Heart right ventricle (tissue), 16 donors: ENCODE measurements around the gene WARS2. TPM values are rescaled to one million over a fixed set of nuclear protein-coding genes. Genes with fewer than 3 reads are reported as not detected.

Experiments
- ATAC-seq, 8 donors: fragments of 200-7000 bp; cut with Tn5 transposase; one replicate each; pipeline ENCODE4 v1.9.1; 2020; ENCODE audit warnings: mild to moderate bottlenecking in 8 of 8, moderate library complexity in 8 of 8, moderate number of reproducible peaks in 1 of 8
- DNase-seq, 2 donors: peaks; one replicate each; pipeline ENCODE4 v3.0.0-alpha.2; 2020
- H3K27ac ChIP-seq, 10 donors: fragments of 200-600 bp; sonication (generic) in 2 of 10; one replicate each; pipeline versions ENCODE4 v1.5.0 to v1.8.0; 2020 to 2022; ENCODE audit warnings: mild to moderate bottlenecking in 3 of 10
- H3K27me3 ChIP-seq, 7 donors: fragments of 200-600 bp; one replicate each; pipeline ENCODE4 v1.8.0; 2021 to 2022; ENCODE audit warnings: mild to moderate bottlenecking in 2 of 7
- H3K36me3 ChIP-seq, 9 donors: fragments of 200-600 bp; sonication (generic) in 1 of 9; one replicate each; pipeline versions ENCODE4 v1.5.0 to v1.8.0; 2020 to 2022; ENCODE audit warnings: mild to moderate bottlenecking in 2 of 9
- H3K4me1 ChIP-seq, 9 donors: fragments of 200-600 bp; sonication (generic) in 1 of 9; one replicate each; pipeline versions ENCODE4 v1.5.0 to v1.8.0; 2020 to 2022; ENCODE audit warnings: mild to moderate bottlenecking in 4 of 9
- H3K4me3 ChIP-seq, 10 donors: fragments of 200-600 bp; sonication (generic) in 2 of 10; one replicate each; pipeline versions ENCODE4 v1.5.0 to v1.8.0; 2020 to 2022; ENCODE audit warnings: mild to moderate bottlenecking in 7 of 10, moderate library complexity in 2 of 10
- H3K9me3 ChIP-seq, 11 donors: fragments of 200-600 bp in 10 of 11; sonication (generic) in 2 of 11; one replicate each; pipeline versions ENCODE4 v1.5.0 to v1.8.0; 2013 to 2022; ENCODE audit warnings: mild to moderate bottlenecking in 2 of 11, control low read depth in 1 of 11, moderate library complexity in 1 of 11
- CTCF ChIP-seq, 9 donors: fragments of 200-600 bp; sonication (generic) in 2 of 9; IDR thresholded peaks; one replicate each; pipeline versions ENCODE4 v1.5.0 to v1.8.0; 2021 to 2022; ENCODE audit warnings: antibody characterized with exemption in 9 of 9, mild to moderate bottlenecking in 5 of 9, moderate library complexity in 1 of 9
- WGBS, 2 donors: extraction: QIAGEN DNeasy Blood & Tissue Kit; methylation state at CpG; one replicate each; pipeline ENCODE4 v1.1.7; 2013; ENCODE audit warnings: inconsistent platforms in 1 of 2; 5-methylcytosine and 5-hydroxymethylcytosine counted together
- intact Hi-C, 10 donors: fragments of 100-400 bp; cut with DNase I; formaldehyde crosslinking; loops; one replicate each; pipeline versions ENCODE4 v1.11.1 to v1.14.2; 2022
- polyA plus RNA-seq, 2 donors: library from polyadenylated mRNA; stranded (reverse); fragments of 200-250 nt; gene quantifications; one replicate each; pipeline ENCODE4 v1.2.3, GENCODE V29; 2013
- total RNA-seq, 10 donors: library from RNA; stranded (reverse); fragmentation: NEBNext Ultra II Directional in 3 of 10; extraction: Animal tissue kit (Norgen Biotek cat#: 25700) in 3 of 10; gene quantifications; one replicate each; pipeline versions ENCODE4 v1.2.1 to v1.2.4, GENCODE V29; 2021 to 2023
- donor health status: Arrhythmogenic right ventricular cardiomyopathy.
- donor health status: ischemic (EF 13 %, LVEDD 7.1; RV severe dilation, severe dysfunction).
- donor health status: healthy with polysubstance abuse.
- donor health status: DM: no; HTN: yes; CAD: no.
- donor health status: DM: no; HTN: no; CAD: no.
- donor health status: ischemic (EF 25% LVEDD 6.9; RV normal size, moderate dysfunction).
- donor health status: ischemic (EF 25% LVEDD 5.7; RV mildly dilated, moderate dysfunction).
- donor health status: healthy.
- donor health status: DM: yes; HTN: yes; CAD: no.
- donor health status: Ischemic cardiomyopathy.
- donor health status: ischemic (EF 35%, LVEDD 5.7; RV mildly dilated, moderate dysfunction).
- donor health status: nonischemic (EF 11% LVEDD 7.7; RV severe dilation, severe dysfunction).
- donor health status: DM: yes; HTN: yes; CAD: no.
- donor health status: PGD.
- donor health status: ischemic (EF 29% LVEDD 5.4; RV normal size, mild dysfunction).
- donor health status: nonischemic (EF 23%, LVEDD 6.1; RV moderate dilation, normal function).

The WARS2 gene
- total and polyA plus RNA-seq, 12 donors, result 3.5 to 15.4 (median 11.3) TPM

- TF ChIP-seq CTCF (IDR thresholded peaks at IDR 0.05), result no peak
- no peak overlapping the region for H3K4me3 ChIP-seq
- no peaks in the 10 kb centered on the region for H3K27me3 ChIP-seq
- peaks cover 0 to 5% (median 0%) of the 10 kb centered on the region in 11 donors for H3K9me3 ChIP-seq
- intact Hi-C loops, result no loop called here
- no peak overlapping the region for H3K27ac ChIP-seq
- WGBS, 2 donors, result 95 to 97% methylated on average over 1 of the region's 1 CpG
- no peak for ATAC-seq
- H3K36me3 ChIP-seq, result no peaks in the 10 kb centered on the region
- DNase-seq, result no peak
- H3K4me1 ChIP-seq, result peaks cover 0 to 3% (median 0%) of the 10 kb centered on the region in 9 donors
Observed at GRCh38 chr1:119112791-119113190, 27.7 kb downstream of the WARS2 start.

- H3K36me3 ChIP-seq, result no peaks in the 10 kb centered on the region
- DNase-seq (no peak), ATAC-seq (no peak)
- peaks cover 0 to 3% (median 0%) of the 10 kb centered on the region in 9 donors for H3K4me1 ChIP-seq
- TF ChIP-seq CTCF (IDR thresholded peaks at IDR 0.05), result no peak
- no peak overlapping the region for H3K27ac ChIP-seq
- 98 to 99% methylated on average over 3 of the region's 3 CpGs for WGBS, 2 donors
- no peaks in the 10 kb centered on the region for H3K27me3 ChIP-seq
- H3K9me3 ChIP-seq, result peaks cover 0 to 5% (median 0%) of the 10 kb centered on the region in 11 donors
- no peak overlapping the region for H3K4me3 ChIP-seq
- intact Hi-C loops, result no loop called here
Observed at GRCh38 chr1:119112244-119112643, 28.2 kb downstream of the WARS2 start.

- 73 to 79% methylated on average over 1 of the region's 1 CpG for WGBS, 2 donors
- no peak overlapping the region for H3K4me3 ChIP-seq
- no peak for ATAC-seq
Observed at GRCh38 chr1:119108988-119109387, 31.5 kb downstream of the WARS2 start.

GRCh38 chr1:119103764-119104163 lies 36.7 kb downstream of the WARS2 start:
- intact Hi-C loops, result no loop called here
- no peak for ATAC-seq
- no peak for DNase-seq

More at GRCh38 chr1:119108988-119109387, 31.5 kb downstream of the WARS2 start:
- Histone ChIP-seq H3K36me3 (no peaks in the 10 kb centered on the region), H3K27me3 (no peaks in the 10 kb centered on the region), H3K27ac (no peak overlapping the region), H3K9me3 (peaks cover 0 to 5% (median 0%) of the 10 kb centered on the region in 11 donors), H3K4me1 (no peaks in the 10 kb centered on the region)
- intact Hi-C loops, result no loop called here
- no peak for TF ChIP-seq CTCF (IDR thresholded peaks at IDR 0.05)
- DNase-seq, result no peak

More at GRCh38 chr1:119103764-119104163, 36.7 kb downstream of the WARS2 start:
- no peak overlapping the region for H3K4me3 ChIP-seq
- H3K9me3 ChIP-seq, result no peaks in the 10 kb centered on the region
- H3K36me3 ChIP-seq, result no peaks in the 10 kb centered on the region
- no peak for TF ChIP-seq CTCF (IDR thresholded peaks at IDR 0.05)
- peaks cover 0 to 11% (median 0%) of the 10 kb centered on the region in 9 donors for H3K4me1 ChIP-seq
- no peaks in the 10 kb centered on the region for H3K27me3 ChIP-seq
- H3K27ac ChIP-seq, result no peak overlapping the region
- WGBS, 2 donors, result 97 to 100% methylated on average over 1 of the region's 1 CpG
